Measurements from ENCODE around the gene RASGEF1C. TPM values are rescaled to one million over a fixed set of nuclear protein-coding genes. Genes with fewer than 3 reads are reported as not detected.

Gene RASGEF1C
- total RNA-seq, 4 donors from 2014 or later = 0.58 to 4.0 (median 2.1) TPM

DNA sequence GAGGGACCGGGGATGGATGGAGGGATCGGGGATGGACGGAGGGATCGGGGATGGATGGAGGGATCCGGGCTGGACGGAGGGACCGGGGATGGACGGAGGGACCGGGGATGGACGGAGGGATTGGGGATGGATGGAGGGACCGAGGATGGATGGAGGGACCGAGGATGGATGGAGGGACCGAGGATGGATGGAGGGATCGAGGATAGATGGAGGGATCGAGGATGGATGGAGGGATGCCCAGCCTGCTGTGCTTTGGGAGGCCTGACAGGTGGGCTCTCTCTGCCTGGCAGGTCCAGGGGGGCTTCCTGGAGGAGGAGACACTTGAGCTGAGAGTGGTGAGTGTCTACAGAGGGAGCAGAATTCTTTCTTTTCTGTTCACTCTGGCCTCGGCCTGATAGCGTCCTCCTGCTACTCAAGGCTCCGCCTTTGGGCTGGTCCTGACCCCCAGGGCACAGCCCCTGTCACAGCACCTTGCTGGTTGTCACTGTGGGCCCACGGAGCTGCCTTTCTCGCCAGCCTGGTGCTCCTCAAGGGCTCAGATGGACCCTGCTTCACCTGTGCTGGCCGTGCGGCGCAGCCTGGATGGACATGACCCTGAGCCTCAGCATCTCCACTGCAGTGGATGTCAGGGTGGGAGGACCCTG, 95.2 kb downstream of the RASGEF1C start:
- H3K27ac ChIP-seq = no peak overlapping the region
- intact Hi-C loops (cut with DNase I) = loop anchor here (10.0 kb wide), 1 partner anchor 211 kb away; no protein-coding TSS in a partner anchor
- no peaks in the 10 kb centered on the region for H3K27me3 ChIP-seq
- H3K4me3 ChIP-seq (replicated peaks in 1 of 3) = no peak overlapping the region
- H3K36me3 ChIP-seq = no peaks in the 10 kb centered on the region
- WGBS, 2 donors = 92 to 93% methylated on average over 19 to 20 of the region's 23 CpGs
- no peak for TF ChIP-seq POLR2A (IDR thresholded peaks at IDR 0.05)
- TF ChIP-seq, protein P1, sequence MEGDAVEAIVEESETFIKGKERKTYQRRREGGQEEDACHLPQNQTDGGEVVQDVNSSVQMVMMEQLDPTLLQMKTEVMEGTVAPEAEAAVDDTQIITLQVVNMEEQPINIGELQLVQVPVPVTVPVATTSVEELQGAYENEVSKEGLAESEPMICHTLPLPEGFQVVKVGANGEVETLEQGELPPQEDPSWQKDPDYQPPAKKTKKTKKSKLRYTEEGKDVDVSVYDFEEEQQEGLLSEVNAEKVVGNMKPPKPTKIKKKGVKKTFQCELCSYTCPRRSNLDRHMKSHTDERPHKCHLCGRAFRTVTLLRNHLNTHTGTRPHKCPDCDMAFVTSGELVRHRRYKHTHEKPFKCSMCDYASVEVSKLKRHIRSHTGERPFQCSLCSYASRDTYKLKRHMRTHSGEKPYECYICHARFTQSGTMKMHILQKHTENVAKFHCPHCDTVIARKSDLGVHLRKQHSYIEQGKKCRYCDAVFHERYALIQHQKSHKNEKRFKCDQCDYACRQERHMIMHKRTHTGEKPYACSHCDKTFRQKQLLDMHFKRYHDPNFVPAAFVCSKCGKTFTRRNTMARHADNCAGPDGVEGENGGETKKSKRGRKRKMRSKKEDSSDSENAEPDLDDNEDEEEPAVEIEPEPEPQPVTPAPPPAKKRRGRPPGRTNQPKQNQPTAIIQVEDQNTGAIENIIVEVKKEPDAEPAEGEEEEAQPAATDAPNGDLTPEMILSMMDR (IDR thresholded peaks at IDR 0.05) = no peak
- H3K9me3 ChIP-seq = no peaks in the 10 kb centered on the region
- H3K4me1 ChIP-seq = no peaks in the 10 kb centered on the region
- DNase-seq = no peak

DNA sequence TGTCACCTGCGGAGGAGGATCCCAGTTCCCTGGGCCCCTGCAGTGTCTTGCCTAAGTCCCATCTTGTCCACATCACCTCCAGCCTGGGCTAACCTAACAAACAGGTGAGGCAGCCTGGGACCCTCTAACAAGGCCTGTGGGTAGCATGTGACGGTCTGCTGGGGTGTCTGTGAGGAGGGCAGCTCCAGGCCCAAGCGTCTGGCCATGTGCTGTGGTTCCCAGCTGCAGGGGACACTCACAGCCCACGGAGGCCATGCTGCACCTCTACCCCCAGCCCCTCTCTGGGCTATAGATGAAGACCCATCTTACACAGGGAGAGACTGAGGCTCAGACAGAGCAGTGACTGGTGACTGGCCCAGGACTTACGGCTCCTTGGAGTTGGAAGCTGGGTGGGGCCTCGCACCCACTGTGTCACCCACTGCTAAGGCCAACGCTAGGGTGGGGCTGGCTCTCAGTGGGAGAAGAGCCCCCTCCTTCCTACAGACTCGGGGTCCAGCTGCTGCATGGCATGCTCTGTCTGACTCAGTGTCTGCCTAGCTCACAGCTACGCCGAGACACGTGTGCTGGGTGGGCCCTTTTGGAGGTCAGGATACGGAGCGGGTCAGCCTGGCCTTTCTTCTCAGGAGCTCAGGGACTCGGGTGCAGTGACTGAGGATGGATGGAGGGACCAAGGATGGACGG, 96.7 kb downstream of the RASGEF1C start:
- H3K27me3 ChIP-seq = no peaks in the 10 kb centered on the region
- no peak overlapping the region for H3K4me3 ChIP-seq (replicated peaks in 1 of 3)
- WGBS, 2 donors = 86 to 87% methylated on average over 12 to 15 of the region's 15 CpGs
- TF ChIP-seq, protein P1 (IDR thresholded peaks at IDR 0.05) = no peak
- TF ChIP-seq POLR2A (IDR thresholded peaks at IDR 0.05) = no peak
- no peak overlapping the region for H3K27ac ChIP-seq
- H3K36me3 ChIP-seq = no peaks in the 10 kb centered on the region
- no peak for DNase-seq
- H3K4me1 ChIP-seq = no peaks in the 10 kb centered on the region
- H3K9me3 ChIP-seq = no peaks in the 10 kb centered on the region
- intact Hi-C loops (cut with DNase I) = loop anchor here (10.0 kb wide), 1 partner anchor 212 kb away; no protein-coding TSS in a partner anchor

DNA sequence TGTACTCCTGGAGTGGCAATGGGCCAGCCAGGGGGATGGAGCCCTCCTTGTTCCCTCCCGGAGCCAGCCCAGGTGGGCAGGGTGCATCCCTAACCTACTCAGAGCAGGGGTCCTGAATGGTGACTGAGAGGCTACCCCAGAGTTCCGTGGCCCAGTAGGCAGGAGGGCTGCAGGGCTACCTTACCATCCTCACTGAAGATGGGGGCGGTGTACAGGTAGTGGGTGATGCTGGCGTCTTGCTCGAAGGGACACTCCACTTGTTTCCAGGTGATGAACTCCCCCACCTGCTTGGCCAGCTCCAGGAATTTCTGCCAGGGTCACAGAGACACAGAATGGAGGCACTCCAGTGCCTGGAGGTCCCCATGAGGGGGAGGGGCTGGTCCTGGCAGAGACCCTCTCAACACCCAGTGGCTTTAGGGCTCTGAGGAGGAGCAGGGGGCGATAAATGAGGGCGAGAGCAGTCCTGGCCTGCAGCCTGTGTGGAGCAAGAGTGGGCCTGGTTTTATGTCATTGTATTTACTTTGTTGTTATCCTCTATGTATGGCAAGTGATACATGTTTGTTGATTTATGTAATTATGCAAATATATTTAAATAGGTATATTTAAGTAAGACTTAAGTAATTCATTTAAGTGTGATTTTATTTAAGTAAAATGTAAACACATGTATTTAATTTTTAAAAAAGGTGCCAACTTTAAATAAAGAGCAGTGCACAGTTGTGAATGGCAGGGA, 97.6 kb downstream of the RASGEF1C start:
- TF ChIP-seq, protein P1 (IDR thresholded peaks at IDR 0.05) = no peak
- no peaks in the 10 kb centered on the region for H3K36me3 ChIP-seq
- no peak for DNase-seq
- intact Hi-C loops (cut with DNase I) = loop anchor here (10.0 kb wide), 1 partner anchor 213 kb away; no protein-coding TSS in a partner anchor
- no peak overlapping the region for H3K27ac ChIP-seq
- H3K4me1 ChIP-seq = no peaks in the 10 kb centered on the region
- no peaks in the 10 kb centered on the region for H3K27me3 ChIP-seq
- 80 to 86% methylated on average over 2 to 6 of the region's 7 CpGs for WGBS, 2 donors
- no peaks in the 10 kb centered on the region for H3K9me3 ChIP-seq
- H3K4me3 ChIP-seq (replicated peaks in 1 of 3) = no peak overlapping the region

DNA sequence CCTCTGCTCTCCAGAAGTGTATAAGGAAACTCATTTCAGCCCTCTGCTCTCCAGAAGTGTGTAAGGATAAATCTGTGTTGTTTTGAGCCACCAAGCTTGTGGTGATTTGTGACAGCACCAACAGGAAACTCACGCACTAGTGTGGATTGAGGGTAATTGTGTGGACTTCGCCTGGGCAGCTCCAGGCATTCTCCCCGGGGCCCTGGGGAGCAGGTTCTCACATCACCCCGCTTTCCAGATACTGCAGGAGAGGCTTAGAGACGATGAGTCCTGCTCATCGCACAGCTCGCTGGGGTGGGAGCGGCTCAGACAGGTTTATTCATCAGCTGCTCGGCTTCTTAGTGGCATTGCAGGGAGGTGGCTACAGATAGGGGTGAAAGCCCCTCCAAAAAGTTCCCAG, 99.1 kb downstream of the RASGEF1C start:
- H3K4me3 ChIP-seq (replicated peaks in 1 of 3) = no peak overlapping the region
- H3K27ac ChIP-seq = no peak overlapping the region
- no peaks in the 10 kb centered on the region for H3K27me3 ChIP-seq
- no peaks in the 10 kb centered on the region for H3K36me3 ChIP-seq
- H3K4me1 ChIP-seq = no peaks in the 10 kb centered on the region
- intact Hi-C loops (cut with DNase I) = loop anchor here (10.0 kb wide), 1 partner anchor 215 kb away; no protein-coding TSS in a partner anchor
- TF ChIP-seq, protein P1 (IDR thresholded peaks at IDR 0.05) = no peak
- TF ChIP-seq POLR2A (IDR thresholded peaks at IDR 0.05) = no peak
- no peaks in the 10 kb centered on the region for H3K9me3 ChIP-seq
- DNase-seq = no peak
- WGBS, 2 donors = 71 to 83% methylated on average over 9 of the region's 9 CpGs
